Lower lobe of right lung (tissue), 2 donors: Measurements from ENCODE around the gene ZNF333. TPM values are rescaled to one million over a fixed set of nuclear protein-coding genes. Genes with fewer than 3 reads are reported as not detected.
A peak's percentile ranks its signal among the peaks of the same experiment; 100 is the strongest.
"Not testable (repeated sequence)": the region's sequence is repeated elsewhere in the genome, so short reads cannot be mapped to it uniquely, and the experiment has no call there.

ENCODE experiments used
- ATAC-seq, 2 donors: fragments of 200-7000 bp; cut with Tn5 transposase; one replicate each; pipeline ENCODE4 v1.9.1; 2020 to 2022; ENCODE audit warnings: mild to moderate bottlenecking in 2 of 2, moderate library complexity in 2 of 2
- DNase-seq: peaks from one replicate; pipeline ENCODE4 v3.0.0-alpha.2; 2020
- H3K27ac ChIP-seq: fragments of 200-600 bp; one replicate; pipeline ENCODE4 v1.8.0; 2022
- H3K27me3 ChIP-seq: fragments of 200-600 bp; one replicate; pipeline ENCODE4 v1.8.0; 2022; ENCODE audit warnings: low read depth
- H3K36me3 ChIP-seq: fragments of 200-600 bp; one replicate; pipeline ENCODE4 v1.8.0; 2022; ENCODE audit warnings: mild to moderate bottlenecking
- H3K4me1 ChIP-seq: fragments of 200-600 bp; one replicate; pipeline ENCODE4 v1.8.0; 2022
- H3K4me3 ChIP-seq: fragments of 200-600 bp; one replicate; pipeline ENCODE4 v1.8.0; 2022; ENCODE audit warnings: mild to moderate bottlenecking
- H3K9me3 ChIP-seq: fragments of 200-600 bp; one replicate; pipeline ENCODE4 v1.8.0; 2022
- CTCF ChIP-seq: fragments of 200-600 bp; IDR thresholded peaks from one replicate; pipeline ENCODE4 v1.8.0; 2022; ENCODE audit warnings: antibody characterized with exemption, mild to moderate bottlenecking
- intact Hi-C: fragments of 100-400 bp; cut with DNase I; formaldehyde crosslinking; loops from one replicate; pipeline ENCODE4 v1.11.0; 2022
- total RNA-seq: library from RNA; stranded (reverse); fragmentation: NEBNext Ultra II Directional; extraction: Animal tissue kit (Norgen Biotek cat#: 25700); gene quantifications from one replicate; pipeline ENCODE4 v1.2.1, GENCODE V29; 2021
- donor health status: DM: no; HTN: yes; CAD: no; lungs with severe emphysema.

The ZNF333 gene
- total RNA-seq, 1 donor from 2014 or later = 20.0 TPM

GRCh38 chr19:14772467-14772866 is 82.6 kb downstream of the ZNF333 start:
- Histone ChIP-seq H3K4me3 (no peak overlapping the region), H3K36me3 (peaks cover 6% of the 10 kb centered on the region), H3K9me3 (no peaks in the 10 kb centered on the region), H3K27ac (no peak overlapping the region), H3K27me3 (peaks cover 24% of the 10 kb centered on the region), H3K4me1 (no peaks in the 10 kb centered on the region)
- no peak for TF ChIP-seq CTCF
- no peak for DNase-seq
- no peak for ATAC-seq
- intact Hi-C loops = no loop called here

- DNase-seq (peak; percentile 6), ATAC-seq (no peak)
- H3K27me3 ChIP-seq = peaks cover 22% of the 10 kb centered on the region
- no peak for TF ChIP-seq CTCF
- no peak overlapping the region for H3K27ac ChIP-seq
- no peaks in the 10 kb centered on the region for H3K9me3 ChIP-seq
- no peaks in the 10 kb centered on the region for H3K4me1 ChIP-seq
- peaks cover 1% of the 10 kb centered on the region for H3K36me3 ChIP-seq
- no peak overlapping the region for H3K4me3 ChIP-seq
- intact Hi-C loops = no loop called here
Observed at GRCh38 chr19:14772995-14773394, 83.1 kb downstream of the ZNF333 start.

GRCh38 chr19:14773722-14774121 is 83.9 kb downstream of the ZNF333 start:
- intact Hi-C loops, ATAC-seq, H3K4me3 ChIP-seq, H3K36me3 ChIP-seq, DNase-seq, H3K4me1 ChIP-seq, H3K9me3 ChIP-seq, H3K27ac ChIP-seq: not testable (repeated sequence)
- peaks cover 24% of the 10 kb centered on the region for H3K27me3 ChIP-seq

GRCh38 chr19:14774373-14774772 is 84.5 kb downstream of the ZNF333 start:
- DNase-seq (no peak), ATAC-seq (no peak)
- Histone ChIP-seq H3K27ac (no peak overlapping the region), H3K9me3 (no peaks in the 10 kb centered on the region), H3K36me3 (no peaks in the 10 kb centered on the region), H3K27me3 (peaks cover 29% of the 10 kb centered on the region), H3K4me3 (no peak overlapping the region), H3K4me1 (no peaks in the 10 kb centered on the region)
- intact Hi-C loops = no loop called here
- TF ChIP-seq CTCF = no peak

GRCh38 chr19:14775326-14775725 is 85.5 kb downstream of the ZNF333 start:
- ATAC-seq, intact Hi-C loops, H3K27ac ChIP-seq, DNase-seq, H3K4me1 ChIP-seq, H3K36me3 ChIP-seq, H3K9me3 ChIP-seq: not testable (repeated sequence)
- Histone ChIP-seq H3K4me3 (peak overlapping the region; percentile 47), H3K27me3 (peaks cover 29% of the 10 kb centered on the region)

GRCh38 chr19:14775869-14776586 is 86.2 kb downstream of the ZNF333 start:
- intact Hi-C loops = no loop called here
- Histone ChIP-seq H3K4me3 (peak overlapping the region; percentile 47), H3K27ac (peak overlapping the region; percentile 3), H3K4me1 (no peaks in the 10 kb centered on the region), H3K9me3 (no peaks in the 10 kb centered on the region), H3K36me3 (no peaks in the 10 kb centered on the region), H3K27me3 (peaks cover 29% of the 10 kb centered on the region)
- TF ChIP-seq CTCF = no peak
- DNase-seq (peak; percentile 64), ATAC-seq (peak; percentile 34 to 51)

GRCh38 chr19:14777645-14778044 is 87.8 kb downstream of the ZNF333 start:
- H3K36me3 ChIP-seq, intact Hi-C loops, H3K27ac ChIP-seq, H3K4me3 ChIP-seq, DNase-seq, ATAC-seq, H3K4me1 ChIP-seq, H3K9me3 ChIP-seq: not testable (repeated sequence)
- peaks cover 29% of the 10 kb centered on the region for H3K27me3 ChIP-seq

- H3K4me1 ChIP-seq, H3K9me3 ChIP-seq, ATAC-seq, H3K4me3 ChIP-seq, intact Hi-C loops, DNase-seq, H3K27ac ChIP-seq, H3K36me3 ChIP-seq: not testable (repeated sequence)
- H3K27me3 ChIP-seq = peaks cover 29% of the 10 kb centered on the region
Observed at GRCh38 chr19:14778110-14778845, 88.4 kb downstream of the ZNF333 start, which contains the start of gene ADGRE2. TSS of gene ADGRE2 (minus strand) at chr19:14778560. CDS start at chr19:14776756, 1,804 bp downstream.
